Measurements from ENCODE around the gene PNPLA5. TPM values are rescaled to one million over a fixed set of nuclear protein-coding genes. Genes with fewer than 3 reads are reported as not detected.
"Not testable (repeated sequence)": the region's sequence is repeated elsewhere in the genome, so short reads cannot be mapped to it uniquely, and the experiment has no call there.

PNPLA5 gene
- polyA plus RNA-seq, 4 donors = not detected

GRCh38 chr22:43909708-43910107 lies 17.9 kb upstream of the PNPLA5 start:
- H3K4me1 ChIP-seq (ENCODE audit: control insufficient read depth in 3 of 3, insufficient read depth in 2 of 3, low read depth in 1 of 3, low read length in 2 of 3) = no peaks in the 10 kb centered on the region
- H3K36me3 ChIP-seq (ENCODE audit: control insufficient read depth in 3 of 3, insufficient read depth in 2 of 3, low read depth in 1 of 3, low read length in 3 of 3) = no peaks in the 10 kb centered on the region
- DNase-seq (no peak), FAIRE-seq (no peak)
- H3K27me3 ChIP-seq (ENCODE audit: control insufficient read depth in 3 of 3, insufficient read depth in 3 of 3, low read length in 3 of 3) = no peaks in the 10 kb centered on the region
- no peak overlapping the region for H3K4me3 ChIP-seq (ENCODE audit: low read depth in 1 of 3, low read length in 3 of 3)
- 80 to 92% (median 83%) methylated on average over 1 of the region's 1 CpG for WGBS, 3 donors
- no peaks in the 10 kb centered on the region for H3K9me3 ChIP-seq (ENCODE audit: control insufficient read depth in 2 of 2, insufficient read depth in 1 of 2, low read depth in 1 of 2, low read length in 1 of 2)
- no peak overlapping the region for H3K27ac ChIP-seq (ENCODE audit: low read depth in 1 of 3, low read length in 2 of 3)

- Histone ChIP-seq H3K4me1 (ENCODE audit: control insufficient read depth in 3 of 3, insufficient read depth in 2 of 3, low read depth in 1 of 3, low read length in 2 of 3) (no peaks in the 10 kb centered on the region), H3K4me3 (ENCODE audit: low read depth in 1 of 3, low read length in 3 of 3) (no peak overlapping the region), H3K9me3 (ENCODE audit: control insufficient read depth in 2 of 2, insufficient read depth in 1 of 2, low read depth in 1 of 2, low read length in 1 of 2) (no peaks in the 10 kb centered on the region), H3K27me3 (ENCODE audit: control insufficient read depth in 3 of 3, insufficient read depth in 3 of 3, low read length in 3 of 3) (no peaks in the 10 kb centered on the region), H3K36me3 (ENCODE audit: control insufficient read depth in 3 of 3, insufficient read depth in 2 of 3, low read depth in 1 of 3, low read length in 3 of 3) (no peaks in the 10 kb centered on the region), H3K27ac (ENCODE audit: low read depth in 1 of 3, low read length in 2 of 3) (no peak overlapping the region)
- FAIRE-seq = no peak
- DNase-seq = no peak
- WGBS, 3 donors = 46 to 62% (median 60%) methylated on average over 7 of the region's 7 CpGs
Measured at GRCh38 chr22:43905681-43906080, 13.9 kb upstream of the PNPLA5 start.

GRCh38 chr22:43904412-43904811 lies 12.6 kb upstream of the PNPLA5 start:
- H3K4me3 ChIP-seq (ENCODE audit: low read depth in 1 of 3, low read length in 3 of 3); H3K36me3 ChIP-seq (ENCODE audit: control insufficient read depth in 3 of 3, insufficient read depth in 2 of 3, low read depth in 1 of 3, low read length in 3 of 3); FAIRE-seq; H3K9me3 ChIP-seq (ENCODE audit: control insufficient read depth in 2 of 2, insufficient read depth in 1 of 2, low read depth in 1 of 2, low read length in 1 of 2); H3K4me1 ChIP-seq (ENCODE audit: control insufficient read depth in 3 of 3, insufficient read depth in 2 of 3, low read depth in 1 of 3, low read length in 2 of 3); DNase-seq; H3K27ac ChIP-seq (ENCODE audit: low read depth in 1 of 3, low read length in 2 of 3); H3K27me3 ChIP-seq (ENCODE audit: control insufficient read depth in 3 of 3, insufficient read depth in 3 of 3, low read length in 3 of 3): not testable (repeated sequence)
- WGBS, 3 donors = 36 to 49% (median 40%) methylated on average over 8 to 12 of the region's 12 CpGs

GRCh38 chr22:43903033-43903432 lies 11.2 kb upstream of the PNPLA5 start:
- not testable (repeated sequence) for H3K27ac ChIP-seq (ENCODE audit: low read depth in 1 of 3, low read length in 2 of 3); H3K4me3 ChIP-seq (ENCODE audit: low read depth in 1 of 3, low read length in 3 of 3); H3K4me1 ChIP-seq (ENCODE audit: control insufficient read depth in 3 of 3, insufficient read depth in 2 of 3, low read depth in 1 of 3, low read length in 2 of 3); FAIRE-seq; DNase-seq; H3K9me3 ChIP-seq (ENCODE audit: control insufficient read depth in 2 of 2, insufficient read depth in 1 of 2, low read depth in 1 of 2, low read length in 1 of 2); H3K27me3 ChIP-seq (ENCODE audit: control insufficient read depth in 3 of 3, insufficient read depth in 3 of 3, low read length in 3 of 3); H3K36me3 ChIP-seq (ENCODE audit: control insufficient read depth in 3 of 3, insufficient read depth in 2 of 3, low read depth in 1 of 3, low read length in 3 of 3)
- WGBS, 3 donors = 63 to 74% (median 71%) methylated on average over 11 to 12 of the region's 12 CpGs

GRCh38 chr22:43901976-43902643 lies 10.3 kb upstream of the PNPLA5 start:
- peak overlapping the region in 1 of 3 donors; percentile 32 for H3K27ac ChIP-seq (ENCODE audit: low read depth in 1 of 3, low read length in 2 of 3)
- no peaks in the 10 kb centered on the region for H3K36me3 ChIP-seq (ENCODE audit: control insufficient read depth in 3 of 3, insufficient read depth in 2 of 3, low read depth in 1 of 3, low read length in 3 of 3)
- no peak overlapping the region for H3K4me3 ChIP-seq (ENCODE audit: low read depth in 1 of 3, low read length in 3 of 3)
- WGBS, 3 donors = 45 to 51% (median 50%) methylated on average over 5 of the region's 5 CpGs
- DNase-seq = no peak
- H3K4me1 ChIP-seq (ENCODE audit: control insufficient read depth in 3 of 3, insufficient read depth in 2 of 3, low read depth in 1 of 3, low read length in 2 of 3) = no peaks in the 10 kb centered on the region
- no peaks in the 10 kb centered on the region for H3K27me3 ChIP-seq (ENCODE audit: control insufficient read depth in 3 of 3, insufficient read depth in 3 of 3, low read length in 3 of 3)
- FAIRE-seq = no peak
- no peaks in the 10 kb centered on the region for H3K9me3 ChIP-seq (ENCODE audit: control insufficient read depth in 2 of 2, insufficient read depth in 1 of 2, low read depth in 1 of 2, low read length in 1 of 2)

- FAIRE-seq (no peak), DNase-seq (no peak)
- no peaks in the 10 kb centered on the region for H3K36me3 ChIP-seq (ENCODE audit: control insufficient read depth in 3 of 3, insufficient read depth in 2 of 3, low read depth in 1 of 3, low read length in 3 of 3)
- H3K4me3 ChIP-seq (ENCODE audit: low read depth in 1 of 3, low read length in 3 of 3) = no peak overlapping the region
- H3K27ac ChIP-seq (ENCODE audit: low read depth in 1 of 3, low read length in 2 of 3) = no peak overlapping the region
- H3K4me1 ChIP-seq (ENCODE audit: control insufficient read depth in 3 of 3, insufficient read depth in 2 of 3, low read depth in 1 of 3, low read length in 2 of 3) = no peaks in the 10 kb centered on the region
- WGBS, 3 donors = 54 to 63% (median 54%) methylated on average over 7 of the region's 7 CpGs
- peaks cover 0 to 2% (median 0%) of the 10 kb centered on the region in 3 donors for H3K27me3 ChIP-seq (ENCODE audit: control insufficient read depth in 3 of 3, insufficient read depth in 3 of 3, low read length in 3 of 3)
- no peaks in the 10 kb centered on the region for H3K9me3 ChIP-seq (ENCODE audit: control insufficient read depth in 2 of 2, insufficient read depth in 1 of 2, low read depth in 1 of 2, low read length in 1 of 2)
Measured at GRCh38 chr22:43900206-43900605, 8.4 kb upstream of the PNPLA5 start.

GRCh38 chr22:43897751-43898261 lies 6.0 kb upstream of the PNPLA5 start:
- Histone ChIP-seq H3K9me3 (ENCODE audit: control insufficient read depth in 2 of 2, insufficient read depth in 1 of 2, low read depth in 1 of 2, low read length in 1 of 2) (no peaks in the 10 kb centered on the region), H3K27ac (ENCODE audit: low read depth in 1 of 3, low read length in 2 of 3) (no peak overlapping the region), H3K27me3 (ENCODE audit: control insufficient read depth in 3 of 3, insufficient read depth in 3 of 3, low read length in 3 of 3) (peaks cover 2 to 5% (median 3%) of the 10 kb centered on the region in 3 donors), H3K4me1 (ENCODE audit: control insufficient read depth in 3 of 3, insufficient read depth in 2 of 3, low read depth in 1 of 3, low read length in 2 of 3) (no peaks in the 10 kb centered on the region), H3K4me3 (ENCODE audit: low read depth in 1 of 3, low read length in 3 of 3) (no peak overlapping the region), H3K36me3 (ENCODE audit: control insufficient read depth in 3 of 3, insufficient read depth in 2 of 3, low read depth in 1 of 3, low read length in 3 of 3) (no peaks in the 10 kb centered on the region)
- WGBS, 3 donors = 28 to 53% (median 29%) methylated on average over 12 of the region's 12 CpGs
- DNase-seq = no peak
- no peak for FAIRE-seq

GRCh38 chr22:43895986-43896645 lies 4.3 kb upstream of the PNPLA5 start:
- no peak for DNase-seq
- Histone ChIP-seq H3K27ac (ENCODE audit: low read depth in 1 of 3, low read length in 2 of 3) (no peak overlapping the region), H3K4me3 (ENCODE audit: low read depth in 1 of 3, low read length in 3 of 3) (no peak overlapping the region), H3K9me3 (ENCODE audit: control insufficient read depth in 2 of 2, insufficient read depth in 1 of 2, low read depth in 1 of 2, low read length in 1 of 2) (no peaks in the 10 kb centered on the region), H3K27me3 (ENCODE audit: control insufficient read depth in 3 of 3, insufficient read depth in 3 of 3, low read length in 3 of 3) (peaks cover 8 to 21% (median 14%) of the 10 kb centered on the region in 3 donors), H3K4me1 (ENCODE audit: control insufficient read depth in 3 of 3, insufficient read depth in 2 of 3, low read depth in 1 of 3, low read length in 2 of 3) (no peaks in the 10 kb centered on the region), H3K36me3 (ENCODE audit: control insufficient read depth in 3 of 3, insufficient read depth in 2 of 3, low read depth in 1 of 3, low read length in 3 of 3) (no peaks in the 10 kb centered on the region)
- FAIRE-seq = no peak
- WGBS, 3 donors = 27 to 43% (median 31%) methylated on average over 8 to 11 of the region's 11 CpGs

Measured in small intestine (tissue), 7 donors.